HepG2 (cell line): Measurements from ENCODE around the gene FOXA3. TPM values are rescaled to one million over a fixed set of nuclear protein-coding genes. Genes with fewer than 3 reads are reported as not detected.

Source experiments
- BCL6 ChIP-seq: IDR thresholded peaks from 2 replicates; pipeline ENCODE4 v1.6.1; 2016; ENCODE audit warnings: missing genetic modification reagents, missing compliant biosample characterization
- E2F2 ChIP-seq: sonication (generic); formaldehyde crosslinking; IDR thresholded peaks from 2 replicates; pipeline ENCODE4 v1.4.0; 2020; ENCODE audit warnings: missing genetic modification reagents, borderline replicate concordance
- ETS1 ChIP-seq: sonication (generic); formaldehyde crosslinking; IDR thresholded peaks from 2 replicates; pipeline ENCODE4 v1.4.0; 2020; ENCODE audit warnings: missing genetic modification reagents
- KAT8 ChIP-seq: IDR thresholded peaks from 2 replicates; pipeline ENCODE4 v1.6.1; 2016; ENCODE audit warnings: missing genetic modification reagents, missing compliant biosample characterization
- KDM1A ChIP-seq: IDR thresholded peaks from 2 replicates; pipeline ENCODE4 v1.6.1; 2016; ENCODE audit warnings: missing compliant biosample characterization
- MEF2D ChIP-seq: sonication (generic); formaldehyde crosslinking; IDR thresholded peaks from 2 replicates; pipeline ENCODE4 v1.5.1; 2020; ENCODE audit warnings: mild to moderate bottlenecking, missing genetic modification reagents
- NFIB ChIP-seq: sonication (generic); formaldehyde crosslinking; IDR thresholded peaks from 2 replicates; pipeline ENCODE4 v1.9.0; 2021; ENCODE audit warnings: missing genetic modification reagents, mild to moderate bottlenecking, borderline replicate concordance
- NR2F2 ChIP-seq: IDR thresholded peaks from 2 replicates; pipeline ENCODE4 v1.6.1; 2012; ENCODE audit warnings: low read depth, inconsistent platforms, borderline replicate concordance
- PHF21A ChIP-seq: sonication (generic); formaldehyde crosslinking; IDR thresholded peaks from 2 replicates; pipeline ENCODE4 v1.5.0; 2020; ENCODE audit warnings: mild to moderate bottlenecking, missing genetic modification reagents
- TEAD3 ChIP-seq: optimal IDR thresholded peaks from 2 replicates; pipeline ENCODE3; 2016; ENCODE audit warnings: borderline replicate concordance
- TGIF2 ChIP-seq: IDR thresholded peaks from 2 replicates; pipeline ENCODE4 v1.6.1; 2016; ENCODE audit warnings: control low read depth, missing compliant biosample characterization
- THAP11 ChIP-seq: IDR thresholded peaks from 2 replicates; pipeline ENCODE4 v1.6.1; 2016; ENCODE audit warnings: missing biosample characterization, missing genetic modification reagents
- ZNF143 ChIP-seq: sonication (generic); formaldehyde crosslinking; IDR thresholded peaks from 2 replicates; pipeline ENCODE4 v1.4.0; 2020; ENCODE audit warnings: missing genetic modification reagents
- ZNF766 ChIP-seq: sonication (generic); formaldehyde crosslinking; IDR thresholded peaks from 2 replicates; pipeline ENCODE4 v1.5.0; 2020; ENCODE audit warnings: missing genetic modification reagents, borderline replicate concordance
- ZNF841 ChIP-seq: sonication (generic); formaldehyde crosslinking; IDR thresholded peaks from 2 replicates; pipeline ENCODE4 v1.8.1; 2023; ENCODE audit warnings: missing genetic modification reagents, borderline replicate concordance
- ZSCAN25 ChIP-seq: sonication (generic); formaldehyde crosslinking; IDR thresholded peaks from 2 replicates; pipeline ENCODE4 v1.8.0; 2022; ENCODE audit warnings: mild to moderate bottlenecking, missing genetic modification reagents
- polyA plus RNA-seq, 8 experiments: library from polyadenylated mRNA; depleted of rRNA in 3 of 8; stranded (reverse) in 7 of 8; unstranded in 1 of 8; fragments of >200 nt; fragmentation: Illumina TruSeq in 4 of 8; extraction: Trizol in 4 of 8; gene quantifications; 2 replicates each; pipeline versions ENCODE4 v1.2.1 to v1.2.3, GENCODE V29; 2011 to 2016; ENCODE audit warnings: low read depth in 4 of 8, missing spikeins in 1 of 8, mixed read lengths in 1 of 8; ENCODE audit not compliant: insufficient read depth in 1 of 8
- total RNA-seq, 5 experiments: library from RNA; depleted of rRNA; stranded (reverse); fragments of >200 nt; fragmentation: Illumina TruSeq; extraction: Trizol; gene quantifications; 2 replicates each; pipeline ENCODE4 v1.2.3, GENCODE V29; 2016; ENCODE audit warnings: low read depth in 1 of 5
- TF ChIP-seq, protein P1 (sequence below): sonication (generic); formaldehyde crosslinking; IDR thresholded peaks from 2 replicates; pipeline ENCODE4 v1.5.1; 2020; ENCODE audit warnings: missing genetic modification reagents, mild to moderate bottlenecking, borderline replicate concordance
- TF ChIP-seq, protein P2 (sequence below): sonication (generic); formaldehyde crosslinking; IDR thresholded peaks from 2 replicates; pipeline ENCODE4 v1.5.1; 2020; ENCODE audit warnings: mild to moderate bottlenecking, missing genetic modification reagents
- TF ChIP-seq, protein P3 (sequence below), 2 experiments: sonication (generic) in 1 of 2; formaldehyde crosslinking in 1 of 2; IDR thresholded peaks; 2 replicates each; pipeline versions ENCODE4 v1.4.0 to v1.6.1; 2018 to 2020; ENCODE audit warnings: missing genetic modification reagents in 2 of 2, borderline replicate concordance in 1 of 2, low read depth in 1 of 2, mild to moderate bottlenecking in 1 of 2, missing biosample characterization in 1 of 2

FOXA3 gene
- total and polyA plus RNA-seq, 2 of the 13 experiments (the other 11 are each of a cell fraction or from before 2014, with no cell fraction given), result 29.8 to 47.6 TPM

DNA sequence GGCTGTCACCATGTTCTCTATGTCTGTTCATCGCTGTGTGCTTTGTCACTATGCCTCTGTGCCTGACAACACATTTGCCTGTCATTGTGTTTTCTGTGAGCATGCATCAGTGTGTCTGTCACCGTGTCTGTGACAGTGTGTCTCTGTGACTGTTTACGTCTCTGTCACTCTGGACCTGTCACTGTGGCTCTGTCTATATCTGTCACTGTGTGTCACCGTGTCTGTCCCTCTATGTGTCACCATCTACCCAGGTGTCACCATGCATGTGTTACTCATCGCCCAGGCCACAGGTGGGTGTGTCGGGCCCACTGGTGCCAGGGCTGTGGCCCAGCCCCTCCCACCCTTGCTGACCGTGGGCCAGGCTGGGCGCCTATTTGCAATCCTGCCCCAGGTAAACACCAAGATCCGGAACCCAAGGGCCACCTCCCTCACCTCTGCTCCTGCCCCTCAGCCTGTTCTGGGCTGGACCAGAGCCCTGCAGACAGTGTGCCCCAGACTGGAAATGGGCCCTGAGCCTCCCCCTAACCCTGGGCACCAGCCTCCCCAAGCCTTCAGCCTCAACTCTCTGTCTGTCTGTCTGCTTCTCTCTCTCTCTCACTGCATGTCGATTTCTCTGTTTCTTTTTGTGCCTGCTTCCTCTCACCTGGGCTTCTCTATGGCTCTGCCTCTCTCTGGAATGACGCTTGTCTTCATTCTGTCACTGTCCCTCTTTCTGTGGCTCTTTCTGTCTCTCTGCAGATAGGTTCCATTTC, 14.1 kb downstream of the FOXA3 start (continued):
- TF ChIP-seq, protein P1, sequence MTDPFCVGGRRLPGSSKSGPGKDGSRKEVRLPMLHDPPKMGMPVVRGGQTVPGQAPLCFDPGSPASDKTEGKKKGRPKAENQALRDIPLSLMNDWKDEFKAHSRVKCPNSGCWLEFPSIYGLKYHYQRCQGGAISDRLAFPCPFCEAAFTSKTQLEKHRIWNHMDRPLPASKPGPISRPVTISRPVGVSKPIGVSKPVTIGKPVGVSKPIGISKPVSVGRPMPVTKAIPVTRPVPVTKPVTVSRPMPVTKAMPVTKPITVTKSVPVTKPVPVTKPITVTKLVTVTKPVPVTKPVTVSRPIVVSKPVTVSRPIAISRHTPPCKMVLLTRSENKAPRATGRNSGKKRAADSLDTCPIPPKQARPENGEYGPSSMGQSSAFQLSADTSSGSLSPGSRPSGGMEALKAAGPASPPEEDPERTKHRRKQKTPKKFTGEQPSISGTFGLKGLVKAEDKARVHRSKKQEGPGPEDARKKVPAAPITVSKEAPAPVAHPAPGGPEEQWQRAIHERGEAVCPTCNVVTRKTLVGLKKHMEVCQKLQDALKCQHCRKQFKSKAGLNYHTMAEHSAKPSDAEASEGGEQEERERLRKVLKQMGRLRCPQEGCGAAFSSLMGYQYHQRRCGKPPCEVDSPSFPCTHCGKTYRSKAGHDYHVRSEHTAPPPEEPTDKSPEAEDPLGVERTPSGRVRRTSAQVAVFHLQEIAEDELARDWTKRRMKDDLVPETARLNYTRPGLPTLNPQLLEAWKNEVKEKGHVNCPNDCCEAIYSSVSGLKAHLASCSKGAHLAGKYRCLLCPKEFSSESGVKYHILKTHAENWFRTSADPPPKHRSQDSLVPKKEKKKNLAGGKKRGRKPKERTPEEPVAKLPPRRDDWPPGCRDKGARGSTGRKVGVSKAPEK (CRISPR knock-in tag), result no peak
- TF ChIP-seq ZNF143 (CRISPR knock-in tag), result 0 out of 2 replicates have a peak, but pooled peaks have one; percentile 27
- TF ChIP-seq ZNF841 (CRISPR knock-in tag), result no peak
- TF ChIP-seq MEF2D, result peak; percentile 70
- peak; percentile 11; the same call in 1 of the 2 replicates for TF ChIP-seq KDM1A
- TF ChIP-seq PHF21A (CRISPR knock-in tag), result peak; percentile 76
- TF ChIP-seq TEAD3 (CRISPR knock-in tag), result peak; percentile 42
- TF ChIP-seq THAP11 (CRISPR knock-in tag), result 0 out of 2 replicates have a peak, but pooled peaks have one; percentile 54
- TF ChIP-seq NR2F2, result no peak; the same call in 1 of the 2 replicates
- peak; percentile 11; the same call in 1 of the 2 replicates for TF ChIP-seq BCL6 (CRISPR knock-in tag)
- TF ChIP-seq, protein P2, sequence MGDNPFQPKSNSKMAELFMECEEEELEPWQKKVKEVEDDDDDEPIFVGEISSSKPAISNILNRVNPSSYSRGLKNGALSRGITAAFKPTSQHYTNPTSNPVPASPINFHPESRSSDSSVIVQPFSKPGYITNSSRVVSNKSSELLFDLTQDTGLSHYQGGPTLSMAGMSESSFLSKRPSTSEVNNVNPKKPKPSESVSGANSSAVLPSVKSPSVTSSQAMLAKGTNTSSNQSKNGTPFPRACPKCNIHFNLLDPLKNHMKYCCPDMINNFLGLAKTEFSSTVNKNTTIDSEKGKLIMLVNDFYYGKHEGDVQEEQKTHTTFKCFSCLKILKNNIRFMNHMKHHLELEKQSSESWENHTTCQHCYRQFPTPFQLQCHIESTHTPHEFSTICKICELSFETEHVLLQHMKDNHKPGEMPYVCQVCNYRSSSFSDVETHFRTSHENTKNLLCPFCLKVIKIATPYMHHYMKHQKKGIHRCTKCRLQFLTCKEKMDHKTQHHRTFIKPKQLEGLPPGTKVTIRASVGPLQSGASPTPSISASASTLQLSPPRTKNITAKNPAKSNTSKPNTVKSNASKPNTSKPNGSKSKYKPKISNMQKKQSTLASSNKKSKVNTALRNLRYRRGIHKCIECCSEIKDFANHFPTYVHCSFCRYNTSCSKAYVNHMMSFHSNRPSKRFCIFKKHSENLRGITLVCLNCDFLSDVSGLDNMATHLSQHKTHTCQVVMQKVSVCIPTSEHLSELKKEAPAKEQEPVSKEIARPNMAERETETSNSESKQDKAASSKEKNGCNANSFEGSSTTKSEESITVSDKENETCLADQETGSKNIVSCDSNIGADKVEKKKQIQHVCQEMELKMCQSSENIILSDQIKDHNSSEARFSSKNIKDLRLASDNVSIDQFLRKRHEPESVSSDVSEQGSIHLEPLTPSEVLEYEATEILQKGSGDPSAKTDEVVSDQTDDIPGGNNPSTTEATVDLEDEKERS (CRISPR knock-in tag), result 0 out of 2 replicates have a peak, but pooled peaks have one; percentile 37
- no peak for TF ChIP-seq E2F2 (CRISPR knock-in tag)
- peak; percentile 81; the same call in 1 of the 2 replicates for TF ChIP-seq ZSCAN25 (CRISPR knock-in tag)
- TF ChIP-seq ZNF766, result no peak
- peak; percentile 96; the same call in 1 of the 2 replicates for TF ChIP-seq TGIF2 (CRISPR knock-in tag)
- no peak for TF ChIP-seq ETS1 (CRISPR knock-in tag)
- peak; percentile 33; the same call in 1 of the 2 replicates for TF ChIP-seq KAT8
- TF ChIP-seq NFIB, result no peak
- TF ChIP-seq, protein P3, sequence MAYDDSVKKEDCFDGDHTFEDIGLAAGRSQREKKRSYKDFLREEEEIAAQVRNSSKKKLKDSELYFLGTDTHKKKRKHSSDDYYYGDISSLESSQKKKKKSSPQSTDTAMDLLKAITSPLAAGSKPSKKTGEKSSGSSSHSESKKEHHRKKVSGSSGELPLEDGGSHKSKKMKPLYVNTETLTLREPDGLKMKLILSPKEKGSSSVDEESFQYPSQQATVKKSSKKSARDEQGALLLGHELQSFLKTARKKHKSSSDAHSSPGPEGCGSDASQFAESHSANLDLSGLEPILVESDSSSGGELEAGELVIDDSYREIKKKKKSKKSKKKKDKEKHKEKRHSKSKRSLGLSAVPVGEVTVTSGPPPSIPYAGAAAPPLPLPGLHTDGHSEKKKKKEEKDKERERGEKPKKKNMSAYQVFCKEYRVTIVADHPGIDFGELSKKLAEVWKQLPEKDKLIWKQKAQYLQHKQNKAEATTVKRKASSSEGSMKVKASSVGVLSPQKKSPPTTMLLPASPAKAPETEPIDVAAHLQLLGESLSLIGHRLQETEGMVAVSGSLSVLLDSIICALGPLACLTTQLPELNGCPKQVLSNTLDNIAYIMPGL (CRISPR knock-in tag; IDR thresholded peaks at IDR 0.05; ENCODE audit: borderline replicate concordance in 1 of 2, low read depth in 1 of 2), result peak in 1 of 2 experiments; percentile 42; a peak in 1 of 4 replicates
